ENCODE results near the gene TM4SF18.

DNA sequence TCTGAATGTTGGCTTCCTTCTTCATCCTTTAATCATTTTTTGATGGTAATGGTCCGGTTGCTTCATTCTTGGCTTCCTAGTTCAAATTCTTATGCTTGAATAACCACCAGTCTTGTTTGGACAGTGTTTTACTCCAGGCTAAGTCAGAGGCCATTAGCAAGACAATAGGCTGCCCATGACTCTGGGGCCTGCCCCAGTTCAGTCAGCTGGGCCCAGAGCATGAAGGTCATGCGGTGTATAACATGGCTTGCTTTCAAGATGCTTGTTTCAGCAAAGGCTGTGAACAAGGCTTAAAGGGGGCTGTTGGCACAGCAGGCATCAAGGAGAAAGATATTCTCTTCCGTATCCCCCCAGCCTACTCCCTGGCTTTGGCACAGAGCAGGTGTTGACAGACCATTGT lies 13.7 kb downstream of the TM4SF18 start:
- TF ChIP-seq, protein P1, sequence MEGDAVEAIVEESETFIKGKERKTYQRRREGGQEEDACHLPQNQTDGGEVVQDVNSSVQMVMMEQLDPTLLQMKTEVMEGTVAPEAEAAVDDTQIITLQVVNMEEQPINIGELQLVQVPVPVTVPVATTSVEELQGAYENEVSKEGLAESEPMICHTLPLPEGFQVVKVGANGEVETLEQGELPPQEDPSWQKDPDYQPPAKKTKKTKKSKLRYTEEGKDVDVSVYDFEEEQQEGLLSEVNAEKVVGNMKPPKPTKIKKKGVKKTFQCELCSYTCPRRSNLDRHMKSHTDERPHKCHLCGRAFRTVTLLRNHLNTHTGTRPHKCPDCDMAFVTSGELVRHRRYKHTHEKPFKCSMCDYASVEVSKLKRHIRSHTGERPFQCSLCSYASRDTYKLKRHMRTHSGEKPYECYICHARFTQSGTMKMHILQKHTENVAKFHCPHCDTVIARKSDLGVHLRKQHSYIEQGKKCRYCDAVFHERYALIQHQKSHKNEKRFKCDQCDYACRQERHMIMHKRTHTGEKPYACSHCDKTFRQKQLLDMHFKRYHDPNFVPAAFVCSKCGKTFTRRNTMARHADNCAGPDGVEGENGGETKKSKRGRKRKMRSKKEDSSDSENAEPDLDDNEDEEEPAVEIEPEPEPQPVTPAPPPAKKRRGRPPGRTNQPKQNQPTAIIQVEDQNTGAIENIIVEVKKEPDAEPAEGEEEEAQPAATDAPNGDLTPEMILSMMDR (IDR thresholded peaks at IDR 0.05 in 4 of 5, conservative IDR thresholded peaks at IDR 0.05 in 1 of 5), result no peak
- TF ChIP-seq POLR2A (IDR thresholded peaks at IDR 0.05), result no peak

Measured in gastrocnemius medialis (tissue), 4 donors.